Large intestine (tissue), 3 donors: ENCODE measurements around the gene ERG. TPM values are rescaled to one million over a fixed set of nuclear protein-coding genes. Genes with fewer than 3 reads are reported as not detected.

ENCODE experiments used
- DNase-seq, 2 donors: peaks; one replicate each; pipeline versions ENCODE4 v3.0.0 to v3.0.0-alpha.2; 2013
- H3K27ac ChIP-seq: one replicate; pipeline ENCODE4 v1.5.1; 2013; ENCODE audit warnings: low read length
- H3K27me3 ChIP-seq: 2 replicates; pipeline ENCODE4 v1.6.1; 2013; ENCODE audit warnings: low read length; ENCODE audit not compliant: control insufficient read depth, insufficient read depth
- H3K36me3 ChIP-seq: 2 replicates; pipeline ENCODE4 v1.6.1; 2013; ENCODE audit warnings: low read length; ENCODE audit not compliant: control insufficient read depth, insufficient read depth
- H3K4me1 ChIP-seq: one replicate; pipeline ENCODE4 v1.6.1; 2013; ENCODE audit warnings: low read length; ENCODE audit not compliant: control insufficient read depth, insufficient read depth
- H3K4me3 ChIP-seq: one replicate; pipeline ENCODE4 v1.5.1; 2013; ENCODE audit warnings: low read length
- H3K9me3 ChIP-seq: one replicate; pipeline ENCODE4 v1.6.1; 2013; ENCODE audit warnings: mild to moderate bottlenecking, low read depth, low read length, moderate library complexity; ENCODE audit not compliant: control insufficient read depth
- WGBS: methylation state at CpG from one replicate; pipeline ENCODE4 v1.1.5; 2013; ENCODE audit warnings: low lambda C conversion rate; ENCODE audit not compliant: insufficient coverage; 5-methylcytosine and 5-hydroxymethylcytosine counted together
- polyA plus RNA-seq: library from polyadenylated mRNA; unstranded; fragments of 120-200 nt; gene quantifications from one replicate; pipeline ENCODE4 v1.2.1, GENCODE V29; 2013

The ERG gene
- polyA plus RNA-seq, 1 donor, result 6.2 TPM

DNA sequence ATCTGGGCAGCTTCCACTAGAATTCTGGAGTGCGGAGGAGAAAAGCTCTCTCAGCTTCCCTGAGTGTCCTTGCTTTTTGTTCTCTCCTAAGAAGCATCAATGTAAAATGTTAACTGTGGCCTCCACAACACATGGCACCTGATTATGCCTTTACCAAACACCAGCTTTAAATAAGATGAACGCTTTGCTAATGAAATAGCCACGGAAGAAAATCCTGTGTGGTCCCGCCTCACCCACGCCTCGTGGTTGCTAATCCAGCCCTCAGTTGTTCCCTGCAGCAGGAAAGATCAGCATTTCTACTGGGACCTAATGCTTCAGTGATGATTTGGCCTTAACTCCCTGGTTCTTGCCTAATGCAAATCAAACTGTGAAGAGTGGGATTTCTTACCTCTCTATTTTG lies 1.8 kb upstream of the ERG start:
- Histone ChIP-seq H3K4me3 (no peak overlapping the region), H3K27ac (no peak overlapping the region), H3K4me1 (no peaks in the 10 kb centered on the region), H3K27me3 (peaks cover 2% of the 10 kb centered on the region), H3K9me3 (no peaks in the 10 kb centered on the region), H3K36me3 (no peaks in the 10 kb centered on the region)
- no CpG with 5 or more reads among the region's 6 CpGs for WGBS
- no peak for DNase-seq

DNA sequence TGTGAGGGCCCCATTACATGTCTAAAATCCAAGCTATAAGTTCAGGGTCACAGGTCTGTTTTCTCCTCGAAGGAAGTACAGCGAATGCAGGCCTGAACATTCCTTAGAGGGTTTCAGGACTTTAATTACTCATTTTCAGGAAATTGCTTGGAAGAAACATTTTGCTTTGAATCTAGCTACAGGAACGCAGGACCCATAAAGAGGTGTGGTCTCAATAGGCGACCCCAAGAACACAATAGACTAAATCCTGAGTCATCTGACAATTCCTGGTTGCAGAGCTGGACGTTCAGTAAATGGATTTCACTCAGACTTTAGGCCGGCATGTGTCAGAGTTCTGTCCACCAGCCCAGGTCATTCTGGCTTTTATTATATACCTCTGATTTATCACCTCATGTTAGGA lies 1.0 kb upstream of the ERG start:
- no peak overlapping the region for H3K4me3 ChIP-seq

DNA sequence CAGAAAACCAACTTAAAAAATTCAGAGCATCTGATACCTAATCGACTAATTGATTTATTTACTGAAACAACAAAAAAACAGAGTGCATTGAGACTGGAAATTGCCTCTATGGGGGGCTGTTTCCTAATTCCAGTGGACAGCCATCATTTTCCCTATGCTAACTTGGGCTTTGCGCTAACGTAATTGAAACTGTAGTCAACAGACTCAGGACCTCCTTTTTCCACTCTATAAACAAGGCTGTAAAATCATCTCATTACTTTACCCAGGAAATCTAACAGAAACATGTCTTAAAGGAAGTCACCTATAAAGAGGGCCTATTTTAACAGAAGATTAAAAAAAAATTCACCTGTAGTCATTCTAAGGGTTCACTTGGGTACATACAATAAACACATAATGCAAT lies 2.1 kb downstream of the ERG start:
- 100% methylated on average over 1 of the region's 3 CpGs for WGBS
- Histone ChIP-seq H3K4me3 (no peak overlapping the region), H3K27me3 (peaks cover 2% of the 10 kb centered on the region), H3K9me3 (no peaks in the 10 kb centered on the region), H3K36me3 (no peaks in the 10 kb centered on the region), H3K27ac (no peak overlapping the region), H3K4me1 (no peaks in the 10 kb centered on the region)
- DNase-seq, result no peak

More for the DNA sequence above, 1.0 kb upstream of the ERG start:
- H3K27ac ChIP-seq, result no peak overlapping the region
- no peaks in the 10 kb centered on the region for H3K9me3 ChIP-seq
- no peak for DNase-seq
- WGBS, result 47% methylated on average over 2 of the region's 6 CpGs
- no peaks in the 10 kb centered on the region for H3K36me3 ChIP-seq
- H3K4me1 ChIP-seq, result no peaks in the 10 kb centered on the region
- H3K27me3 ChIP-seq, result peaks cover 2% of the 10 kb centered on the region

DNA sequence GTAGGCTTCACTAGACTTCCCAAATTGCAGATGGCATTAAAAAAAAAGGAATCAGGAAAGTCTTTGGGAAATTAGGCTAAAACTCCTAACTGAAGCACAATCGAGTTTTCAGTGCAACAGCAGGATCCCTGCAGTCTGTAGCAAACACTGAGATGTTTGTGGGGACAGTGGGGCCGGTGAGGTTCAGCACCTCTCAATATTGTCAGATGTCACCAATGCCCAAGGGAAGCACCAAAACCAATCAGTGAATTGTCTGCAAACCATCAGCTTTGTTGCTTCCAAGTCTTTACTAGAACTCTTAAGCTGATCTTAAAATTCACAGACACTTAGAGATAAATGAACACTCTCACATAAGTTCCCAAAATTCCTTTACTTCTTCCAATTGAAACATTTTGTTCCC lies 2.6 kb downstream of the ERG start:
- H3K4me3 ChIP-seq, result no peak overlapping the region
- no peaks in the 10 kb centered on the region for H3K4me1 ChIP-seq
- H3K36me3 ChIP-seq, result no peaks in the 10 kb centered on the region
- DNase-seq, result no peak
- peaks cover 2% of the 10 kb centered on the region for H3K27me3 ChIP-seq
- H3K27ac ChIP-seq, result no peak overlapping the region
- H3K9me3 ChIP-seq, result no peaks in the 10 kb centered on the region
- WGBS, result no CpG with 5 or more reads among the region's 2 CpGs

DNA sequence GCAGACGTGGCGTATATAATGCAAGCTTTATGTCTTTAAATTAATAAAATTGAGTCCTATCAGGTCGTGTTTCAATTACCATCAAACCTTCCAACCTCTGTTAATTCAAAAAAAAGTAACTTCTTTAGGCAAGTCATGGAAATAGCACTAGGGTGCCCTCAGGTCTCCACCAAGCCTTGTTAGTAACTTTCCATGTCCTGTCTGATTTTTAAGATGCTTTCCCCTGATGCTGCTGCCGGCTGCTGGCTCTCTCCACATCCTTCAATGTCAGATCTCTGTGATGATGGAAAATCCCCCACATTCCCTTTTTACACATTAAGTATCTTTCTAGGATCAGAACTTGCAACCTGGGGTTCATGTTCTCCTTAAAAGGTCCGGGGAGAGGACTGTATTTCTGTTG lies 3.0 kb downstream of the ERG start:
- no peak for DNase-seq
- no peak overlapping the region for H3K27ac ChIP-seq
- H3K4me3 ChIP-seq, result no peak overlapping the region
- peaks cover 2% of the 10 kb centered on the region for H3K27me3 ChIP-seq
- no peaks in the 10 kb centered on the region for H3K36me3 ChIP-seq
- no CpG with 5 or more reads among the region's 5 CpGs for WGBS
- no peaks in the 10 kb centered on the region for H3K4me1 ChIP-seq
- no peaks in the 10 kb centered on the region for H3K9me3 ChIP-seq

DNA sequence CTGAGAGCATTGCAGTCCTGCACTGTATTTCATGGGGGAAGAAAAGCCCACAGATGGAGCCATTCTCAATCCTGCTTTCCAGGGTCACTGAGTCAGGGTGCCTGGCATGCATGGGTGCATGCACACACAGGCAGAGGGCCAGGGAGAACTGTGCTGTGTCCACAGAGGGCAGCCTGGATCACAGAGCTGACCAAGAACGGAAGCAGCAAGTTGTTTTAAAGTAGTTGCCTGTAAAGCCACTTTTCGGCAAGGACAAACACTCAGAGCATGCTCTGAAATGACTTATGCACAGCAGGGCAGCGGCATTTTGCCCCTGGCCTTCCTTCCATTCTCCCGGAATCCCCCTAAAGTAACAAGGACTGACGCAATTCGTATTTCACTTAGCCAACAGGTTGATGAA lies 3.6 kb downstream of the ERG start:
- Histone ChIP-seq H3K4me3 (no peak overlapping the region), H3K27me3 (peaks cover 2% of the 10 kb centered on the region), H3K4me1 (peaks cover under 1% of the 10 kb centered on the region), H3K27ac (no peak overlapping the region), H3K36me3 (no peaks in the 10 kb centered on the region), H3K9me3 (no peaks in the 10 kb centered on the region)
- 100% methylated on average over 2 of the region's 6 CpGs for WGBS
- DNase-seq, result no peak

DNA sequence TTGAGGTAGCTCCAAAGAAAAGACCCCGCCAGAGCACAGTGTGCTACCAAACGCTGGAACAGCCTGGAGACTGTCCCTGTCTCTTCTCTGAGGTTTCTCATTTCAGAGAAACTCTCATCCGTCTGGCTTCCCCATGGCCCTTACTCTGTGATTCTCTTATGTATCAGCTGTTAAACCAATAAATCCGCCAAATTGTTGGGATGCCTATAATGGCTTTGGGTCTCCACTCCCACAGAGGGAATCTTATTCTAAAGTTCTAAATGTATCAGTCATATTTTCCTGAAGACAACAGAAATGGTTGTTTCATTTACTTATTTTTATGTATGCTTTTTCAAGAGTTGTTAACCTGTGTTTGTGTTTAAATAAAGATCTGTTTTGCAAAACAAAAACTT lies 4.0 kb downstream of the ERG start:
- Histone ChIP-seq H3K9me3 (no peaks in the 10 kb centered on the region), H3K4me1 (peaks cover 4% of the 10 kb centered on the region), H3K27ac (no peak overlapping the region)

DNA sequence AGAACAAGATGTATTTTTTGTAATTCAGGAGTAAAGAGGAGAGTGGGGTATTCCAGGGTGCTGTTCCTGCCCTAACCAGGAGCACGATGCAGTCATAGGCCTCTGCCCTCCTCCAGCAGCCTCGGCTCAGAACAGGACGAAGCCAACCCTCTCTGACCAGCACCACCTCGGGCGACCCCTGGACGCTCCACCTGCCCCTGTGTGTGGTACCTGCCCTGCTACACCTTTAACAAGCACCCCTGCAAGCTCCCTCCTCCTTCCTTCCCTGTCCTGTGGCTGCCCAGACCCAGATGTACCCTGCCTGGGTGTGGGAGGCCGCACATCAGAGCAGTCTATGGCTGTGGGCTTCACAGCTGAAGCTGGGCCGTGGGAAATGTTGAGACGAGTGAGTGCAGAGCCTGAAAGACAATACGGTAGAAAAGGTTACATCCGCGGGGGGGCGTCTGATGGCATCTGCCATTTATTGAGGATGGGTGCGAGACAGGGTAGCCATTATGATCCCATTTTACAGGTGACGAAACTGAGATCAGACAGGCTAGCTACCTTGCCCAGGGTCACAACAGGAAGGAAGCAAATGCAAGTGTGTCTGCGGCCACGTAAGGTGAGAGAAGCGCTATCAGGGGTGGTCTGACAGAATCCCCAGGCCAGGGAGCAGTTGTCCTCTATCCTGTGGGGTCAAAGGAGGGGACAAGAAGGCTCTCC lies 4.6 kb downstream of the ERG start:
- no peaks in the 10 kb centered on the region for H3K9me3 ChIP-seq
- H3K27ac ChIP-seq, result no peak overlapping the region
- WGBS, result no CpG with 5 or more reads among the region's 18 CpGs
- peaks cover 2% of the 10 kb centered on the region for H3K27me3 ChIP-seq
- no peak overlapping the region for H3K4me3 ChIP-seq
- H3K4me1 ChIP-seq, result peaks cover 6% of the 10 kb centered on the region
- DNase-seq, result no peak
- no peaks in the 10 kb centered on the region for H3K36me3 ChIP-seq

More for the DNA sequence above, 4.0 kb downstream of the ERG start:
- Histone ChIP-seq H3K36me3 (no peaks in the 10 kb centered on the region), H3K27me3 (peaks cover 2% of the 10 kb centered on the region), H3K4me3 (no peak overlapping the region)
- WGBS, result 83% methylated on average over 1 of the region's 4 CpGs
- no peak for DNase-seq

DNA sequence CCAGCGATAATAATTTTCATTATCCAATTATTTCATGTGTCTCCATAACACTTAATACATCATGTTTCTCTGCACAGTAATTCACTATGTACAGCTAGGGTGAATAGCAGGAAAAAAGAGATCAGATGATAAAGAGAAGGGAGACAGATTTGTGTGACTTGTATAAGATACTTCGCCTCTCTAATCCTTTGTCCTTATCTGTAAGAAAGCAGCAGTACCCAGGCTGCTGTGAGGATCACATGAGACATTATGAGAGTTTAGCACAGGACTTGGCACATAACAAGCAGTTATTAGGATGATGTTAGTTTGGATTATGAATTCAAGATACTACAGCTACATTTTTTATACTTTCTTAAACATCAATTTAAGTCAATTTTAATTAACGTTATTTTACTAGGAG lies 6.3 kb downstream of the ERG start:
- Histone ChIP-seq H3K27ac (no peak overlapping the region), H3K9me3 (no peaks in the 10 kb centered on the region), H3K4me3 (no peak overlapping the region), H3K36me3 (no peaks in the 10 kb centered on the region), H3K4me1 (peaks cover 11% of the 10 kb centered on the region), H3K27me3 (no peaks in the 10 kb centered on the region)
- WGBS, result 50% methylated on average over 2 of the region's 3 CpGs
- no peak for DNase-seq

DNA sequence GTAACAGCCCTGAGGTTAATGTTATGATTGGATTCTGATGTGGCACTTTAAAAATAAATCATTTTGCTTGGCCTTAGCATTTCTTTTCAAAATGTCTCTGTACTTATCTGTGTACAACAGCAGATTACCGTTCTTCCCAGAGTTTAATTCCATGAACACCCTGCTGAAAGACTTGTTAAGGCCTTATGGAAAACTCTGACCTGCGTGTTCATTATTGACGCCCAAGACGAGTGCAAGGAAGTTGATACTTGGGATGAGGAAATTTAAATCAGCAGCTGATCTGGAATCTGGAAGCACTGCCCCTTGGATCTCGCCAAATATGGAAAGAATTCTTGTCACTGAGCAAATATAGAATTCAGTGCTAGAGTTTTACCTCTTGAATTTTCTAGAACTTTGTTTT lies 6.7 kb downstream of the ERG start:
- Histone ChIP-seq H3K27ac (no peak overlapping the region), H3K4me1 (peaks cover 11% of the 10 kb centered on the region), H3K36me3 (no peaks in the 10 kb centered on the region), H3K4me3 (no peak overlapping the region), H3K9me3 (no peaks in the 10 kb centered on the region), H3K27me3 (no peaks in the 10 kb centered on the region)
- WGBS, result no CpG with 5 or more reads among the region's 5 CpGs
- DNase-seq, result no peak

DNA sequence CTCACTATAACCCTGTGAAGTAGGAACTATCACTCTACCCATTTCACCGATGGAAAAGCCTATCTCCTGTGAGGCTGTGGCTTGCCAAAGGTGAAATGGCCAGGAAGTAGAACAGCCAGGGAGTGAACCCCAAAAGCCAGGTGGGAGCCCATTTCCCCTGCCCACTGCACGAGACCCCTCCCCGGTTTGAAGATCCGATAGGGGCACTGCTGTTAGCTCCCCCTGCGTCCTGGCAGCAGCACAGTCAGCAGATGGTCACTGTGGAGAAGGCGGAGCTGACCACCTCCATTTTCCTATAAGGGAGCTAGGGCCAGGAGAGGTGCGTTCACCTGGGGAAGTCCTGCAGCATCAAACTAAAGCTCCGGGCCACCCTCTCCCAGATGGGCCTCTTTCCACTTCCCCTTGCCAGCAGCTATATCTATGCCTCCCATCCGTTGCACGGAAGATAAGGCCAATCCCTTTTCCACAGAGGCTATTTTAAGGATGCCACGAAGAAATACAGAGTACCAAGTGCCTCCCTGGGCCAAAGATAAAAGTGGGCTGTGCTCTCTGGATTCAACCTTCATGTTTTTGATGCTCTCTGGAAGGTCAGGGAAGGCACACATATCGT lies 7.8 kb downstream of the ERG start:
- Histone ChIP-seq H3K4me3 (no peak overlapping the region), H3K27ac (no peak overlapping the region), H3K9me3 (no peaks in the 10 kb centered on the region), H3K4me1 (peaks cover 11% of the 10 kb centered on the region), H3K27me3 (no peaks in the 10 kb centered on the region), H3K36me3 (no peaks in the 10 kb centered on the region)
- no CpG with 5 or more reads among the region's 12 CpGs for WGBS
- DNase-seq, result no peak
